ENCODE data around the gene ATG2A. TPM values are rescaled to one million over a fixed set of nuclear protein-coding genes. Genes with fewer than 3 reads are reported as not detected.

ATG2A gene
- total RNA-seq, 1 donor from 2014 or later: 13.1 TPM

GRCh38 chr11:64852804-64853509 is 64.1 kb downstream of the ATG2A start:
- no peak for DNase-seq
- Histone ChIP-seq H3K36me3 (peaks cover 26% of the 10 kb centered on the region), H3K4me3 (peak overlapping the region; percentile 49), H3K27me3 (ENCODE audit: low read depth) (no peaks in the 10 kb centered on the region), H3K4me1 (peaks cover 100% of the 10 kb centered on the region), H3K27ac (replicated peaks) (peak overlapping the region; percentile 93), H3K9me3 (replicated peaks) (no peaks in the 10 kb centered on the region)
- intact Hi-C loops (cut with micrococcal nuclease): no loop called here
- TF ChIP-seq CTCF (IDR thresholded peaks at IDR 0.05; ENCODE audit: borderline replicate concordance): no peak

- Histone ChIP-seq H3K27ac (replicated peaks) (peak overlapping the region; percentile 93), H3K4me1 (peaks cover 99% of the 10 kb centered on the region)
These were observed 65.1 kb downstream of the ATG2A start for GRCh38 chr11:64851831-64852351.

GRCh38 chr11:64850979-64851567 is 65.9 kb downstream of the ATG2A start:
- Histone ChIP-seq H3K27ac (replicated peaks) (peak overlapping the region; percentile 93), H3K27me3 (ENCODE audit: low read depth) (no peaks in the 10 kb centered on the region), H3K4me3 (no peak overlapping the region), H3K4me1 (peaks cover 90% of the 10 kb centered on the region), H3K9me3 (replicated peaks) (no peaks in the 10 kb centered on the region), H3K36me3 (peaks cover 18% of the 10 kb centered on the region)
- intact Hi-C loops (cut with micrococcal nuclease): no loop called here
- no peak for DNase-seq
- TF ChIP-seq CTCF (IDR thresholded peaks at IDR 0.05; ENCODE audit: borderline replicate concordance): no peak

More at GRCh38 chr11:64851831-64852351, 65.1 kb downstream of the ATG2A start:
- DNase-seq: no peak
- no peak for TF ChIP-seq CTCF (IDR thresholded peaks at IDR 0.05; ENCODE audit: borderline replicate concordance)
- no peak overlapping the region for H3K4me3 ChIP-seq
- H3K9me3 ChIP-seq (replicated peaks): no peaks in the 10 kb centered on the region
- H3K36me3 ChIP-seq: peaks cover 18% of the 10 kb centered on the region
- intact Hi-C loops (cut with micrococcal nuclease): no loop called here
- no peaks in the 10 kb centered on the region for H3K27me3 ChIP-seq (ENCODE audit: low read depth)

DNA sequence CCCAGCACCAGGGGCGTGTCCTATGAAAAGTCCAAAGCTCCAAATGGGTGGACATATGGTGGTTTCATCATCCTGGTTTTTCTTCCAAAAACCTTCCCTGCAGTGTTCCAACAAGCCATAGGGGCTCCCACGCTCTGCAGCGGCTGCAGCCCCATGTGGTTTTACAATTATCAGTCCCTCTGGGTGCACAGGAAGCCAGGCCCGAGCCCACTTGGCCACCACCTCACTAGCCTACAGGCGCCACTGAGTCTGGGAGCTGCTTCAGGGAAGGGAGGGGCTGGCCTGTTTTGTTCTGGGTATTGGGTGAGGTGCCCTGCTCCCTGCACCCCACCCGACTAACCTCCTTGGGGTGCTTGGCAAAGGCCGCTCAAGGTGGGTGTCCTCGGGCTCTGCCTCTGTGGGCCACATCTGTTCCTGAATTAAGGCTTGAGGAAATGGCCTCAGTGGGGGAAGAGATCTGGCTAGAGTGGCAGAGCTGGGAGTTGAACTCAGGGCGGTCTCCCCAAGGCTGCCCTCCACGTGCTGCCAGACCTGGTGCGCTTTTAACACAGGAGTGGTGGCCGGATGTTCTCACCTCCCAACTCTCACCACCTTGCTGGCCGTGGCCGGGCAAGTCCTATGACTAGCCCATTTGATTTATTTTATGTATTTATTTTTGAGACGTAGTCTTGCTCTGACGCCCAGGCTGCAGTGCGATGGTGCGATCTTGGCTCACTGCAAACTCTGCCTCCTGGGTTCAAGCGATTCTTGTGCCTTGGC is 67.2 kb downstream of the ATG2A start:
- Histone ChIP-seq H3K4me1 (peaks cover 82% of the 10 kb centered on the region), H3K36me3 (peaks cover 18% of the 10 kb centered on the region), H3K27ac (replicated peaks) (peak overlapping the region; percentile 93), H3K9me3 (replicated peaks) (no peaks in the 10 kb centered on the region), H3K4me3 (no peak overlapping the region), H3K27me3 (ENCODE audit: low read depth) (no peaks in the 10 kb centered on the region)
- DNase-seq: peak; percentile 70
- intact Hi-C loops (cut with micrococcal nuclease): no loop called here
- TF ChIP-seq CTCF (IDR thresholded peaks at IDR 0.05; ENCODE audit: borderline replicate concordance): peak; percentile 41

DNA sequence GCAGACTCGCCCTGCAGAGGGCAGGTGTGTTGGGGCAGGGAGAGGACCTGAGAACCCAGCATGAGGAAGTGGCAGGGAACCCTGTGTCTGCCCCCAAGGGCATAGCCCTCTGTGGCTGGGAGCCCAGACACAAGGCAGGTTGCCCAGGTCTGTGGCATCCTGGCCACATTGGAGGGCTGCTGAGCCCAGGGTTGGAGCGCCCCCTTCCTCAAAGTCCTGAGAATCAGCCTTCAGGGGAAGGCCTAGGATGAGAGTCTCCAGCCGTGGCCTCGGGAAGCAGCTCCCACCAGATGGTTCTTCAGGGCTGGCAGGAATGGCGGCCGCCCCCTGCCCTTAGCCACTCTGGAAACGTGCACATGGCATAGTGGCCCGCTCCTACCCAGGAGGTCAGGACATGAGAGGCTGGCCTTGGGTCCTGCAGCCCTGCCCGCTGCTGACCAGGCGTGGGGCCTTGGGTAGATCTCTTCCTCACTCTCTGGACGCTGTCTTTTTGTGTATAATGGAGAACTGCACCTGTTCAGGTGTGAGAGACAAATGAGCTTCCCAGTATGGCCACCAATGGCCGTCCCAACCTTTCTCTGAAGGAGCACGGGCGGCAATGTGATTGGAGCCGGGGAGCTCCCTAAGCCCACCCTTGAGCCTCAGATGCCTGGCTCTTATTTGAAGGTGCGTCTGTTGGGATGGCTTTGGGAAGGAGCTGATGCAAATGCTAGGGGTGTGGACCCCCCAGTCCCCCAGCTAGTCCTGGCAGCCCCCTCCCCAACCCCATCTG is 68.0 kb downstream of the ATG2A start:
- no peak for DNase-seq
- no peak overlapping the region for H3K4me3 ChIP-seq
- peaks cover 12% of the 10 kb centered on the region for H3K36me3 ChIP-seq
- TF ChIP-seq CTCF (IDR thresholded peaks at IDR 0.05; ENCODE audit: borderline replicate concordance): no peak
- intact Hi-C loops (cut with micrococcal nuclease): no loop called here
- no peaks in the 10 kb centered on the region for H3K9me3 ChIP-seq (replicated peaks)
- peak overlapping the region; percentile 93 for H3K27ac ChIP-seq (replicated peaks)
- H3K27me3 ChIP-seq (ENCODE audit: low read depth): no peaks in the 10 kb centered on the region
- peaks cover 82% of the 10 kb centered on the region for H3K4me1 ChIP-seq

Data from left ventricle myocardium inferior (tissue), 1 donor.